AG09309 (cell line): ENCODE results near the gene LRGUK.

Experiments used
- DNase-seq: peaks from one replicate; pipeline ENCODE4 v3.0.0-alpha.2; 2010; ENCODE audit warnings: low read depth
- H3K4me3 ChIP-seq: 2 replicates; pipeline ENCODE4 v1.5.1; 2011; ENCODE audit warnings: mild to moderate bottlenecking, low read depth, low read length, moderate library complexity; ENCODE audit not compliant: control insufficient read depth
- CTCF ChIP-seq: IDR thresholded peaks from 2 replicates; pipeline ENCODE4 v1.5.1; 2011; ENCODE audit warnings: mild to moderate bottlenecking, low read depth, low read length, inconsistent platforms; ENCODE audit not compliant: insufficient read depth, control insufficient read depth; ENCODE audit errors: missing control alignments

LRGUK gene

DNA sequence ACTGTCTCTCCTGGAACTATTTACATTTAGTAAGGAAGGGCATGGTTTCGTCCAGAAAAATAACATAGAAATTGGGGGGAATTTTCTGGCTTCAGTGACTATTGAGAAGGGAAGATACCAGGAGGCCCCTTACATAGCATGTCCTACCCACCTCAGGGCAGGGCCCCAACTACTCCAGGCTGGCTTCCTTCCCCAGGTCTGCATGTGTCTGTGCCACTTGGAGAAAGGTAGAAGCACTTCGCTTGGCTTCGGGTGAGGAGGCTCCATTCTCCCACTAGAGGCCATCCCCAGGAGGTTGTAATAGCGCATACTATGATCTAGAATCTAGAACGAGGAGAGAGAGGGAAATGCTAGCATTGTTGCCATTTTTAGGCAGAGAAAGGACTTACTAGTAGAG is 14.7 kb downstream of the LRGUK start:
- TF ChIP-seq CTCF, result no peak
- H3K4me3 ChIP-seq, result no peak overlapping the region
- no peak for DNase-seq

- no peak for TF ChIP-seq CTCF
- H3K4me3 ChIP-seq, result no peak overlapping the region
- no peak for DNase-seq
These were observed 26.5 kb downstream of the LRGUK start for GRCh38 chr7:134153493-134154136.

GRCh38 chr7:134154581-134155130 is 27.5 kb downstream of the LRGUK start:
- DNase-seq, result no peak
- TF ChIP-seq CTCF, result no peak
- no peak overlapping the region for H3K4me3 ChIP-seq

- DNase-seq, result no peak
- no peak overlapping the region for H3K4me3 ChIP-seq
- TF ChIP-seq CTCF, result no peak
These were observed 28.1 kb downstream of the LRGUK start for GRCh38 chr7:134155206-134155605.

DNA sequence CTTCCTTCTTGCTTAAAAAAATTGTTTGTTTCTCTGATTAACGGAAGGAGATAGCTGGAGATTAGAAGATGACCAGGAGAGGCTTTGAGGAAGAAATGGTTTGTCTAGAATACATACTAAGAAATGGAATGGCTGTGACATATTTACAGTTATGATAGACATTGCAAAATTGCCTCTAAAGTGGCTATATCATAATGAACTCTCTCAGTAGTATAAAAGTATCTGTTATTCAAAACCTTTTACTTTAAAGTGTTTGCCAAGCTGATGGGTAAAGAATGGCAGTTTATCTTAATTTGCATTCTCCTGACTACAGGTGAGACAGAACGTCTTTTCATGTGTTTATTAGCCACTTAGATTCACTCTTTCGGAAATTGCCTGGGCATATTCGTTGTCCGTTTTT is 28.7 kb downstream of the LRGUK start:
- DNase-seq, result no peak
- no peak for TF ChIP-seq CTCF
- no peak overlapping the region for H3K4me3 ChIP-seq

- H3K4me3 ChIP-seq, result no peak overlapping the region
- DNase-seq, result no peak
- TF ChIP-seq CTCF, result no peak
These were observed 38.1 kb downstream of the LRGUK start for GRCh38 chr7:134165252-134165651.
